NOMO-1 treated with DMSO at 0.1 percent for 48 hours (cell line): ENCODE results near the gene IRX1.

ENCODE experiments used
- DNase-seq: peaks from one replicate; lab custom pipeline; 2025; ENCODE audit not compliant: unreplicated experiment; lab: John Stamatoyannopoulos, UW

The IRX1 gene

GRCh38 chr5:3595006-3595961 lies at the start of gene IRX1:
TSS of gene IRX1 (plus strand) at chr5:3595832. CDS start at chr5:3596106, 274 bp downstream.
- DNase-seq = no peak

GRCh38 chr5:3546028-3546427 lies 49.6 kb upstream of the IRX1 start:
- no peak for DNase-seq

GRCh38 chr5:3564116-3564515 lies 31.5 kb upstream of the IRX1 start:
- DNase-seq = no peak

GRCh38 chr5:3564827-3565518 lies 30.7 kb upstream of the IRX1 start:
- DNase-seq = no peak

- no peak for DNase-seq
Observed at GRCh38 chr5:3584724-3585531, 10.7 kb upstream of the IRX1 start.

GRCh38 chr5:3590161-3590966 lies 5.3 kb upstream of the IRX1 start:
- DNase-seq = no peak

GRCh38 chr5:3590967-3591900 lies 4.4 kb upstream of the IRX1 start:
- no peak for DNase-seq

- DNase-seq = no peak
Observed at GRCh38 chr5:3592298-3592697, 3.3 kb upstream of the IRX1 start.

- DNase-seq = no peak
Observed at GRCh38 chr5:3593771-3594509, 1.7 kb upstream of the IRX1 start.

- no peak for DNase-seq
Observed at GRCh38 chr5:3594510-3595005, 1.1 kb upstream of the IRX1 start.

GRCh38 chr5:3596261-3596825 lies 711 bp downstream of the IRX1 start:
- no peak for DNase-seq

- no peak for DNase-seq
Observed at GRCh38 chr5:3596857-3597166, 1.2 kb downstream of the IRX1 start.

GRCh38 chr5:3597167-3598007 lies 1.8 kb downstream of the IRX1 start:
- no peak for DNase-seq

GRCh38 chr5:3598207-3598606 lies 2.6 kb downstream of the IRX1 start:
- no peak for DNase-seq

GRCh38 chr5:3598769-3599211 lies 3.2 kb downstream of the IRX1 start:
- no peak for DNase-seq

- no peak for DNase-seq
Observed at GRCh38 chr5:3599226-3600105, 3.8 kb downstream of the IRX1 start.
